HL-60/S4 treated with phorbol 12-myristate 13-acetate at 8.2 ng/mL for 4 days and 3 days (cell line): ENCODE results near the gene ATRNL1.

Experiments used
- in situ Hi-C: fragments of 300-500 bp; cut with MboI; formaldehyde crosslinking; loops from 2 replicates; pipeline ENCODE4 v1.15.0; 2022; ENCODE audit warnings: low sequenced_read_pairs

Gene ATRNL1

GRCh38 chr10:115867305-115867704 is 774.1 kb downstream of the ATRNL1 start:
- in situ Hi-C loops: no loop called here

GRCh38 chr10:115871855-115872254 is 778.7 kb downstream of the ATRNL1 start:
- in situ Hi-C loops: no loop called here

GRCh38 chr10:115875172-115875571 is 782.0 kb downstream of the ATRNL1 start:
- in situ Hi-C loops: no loop called here

DNA sequence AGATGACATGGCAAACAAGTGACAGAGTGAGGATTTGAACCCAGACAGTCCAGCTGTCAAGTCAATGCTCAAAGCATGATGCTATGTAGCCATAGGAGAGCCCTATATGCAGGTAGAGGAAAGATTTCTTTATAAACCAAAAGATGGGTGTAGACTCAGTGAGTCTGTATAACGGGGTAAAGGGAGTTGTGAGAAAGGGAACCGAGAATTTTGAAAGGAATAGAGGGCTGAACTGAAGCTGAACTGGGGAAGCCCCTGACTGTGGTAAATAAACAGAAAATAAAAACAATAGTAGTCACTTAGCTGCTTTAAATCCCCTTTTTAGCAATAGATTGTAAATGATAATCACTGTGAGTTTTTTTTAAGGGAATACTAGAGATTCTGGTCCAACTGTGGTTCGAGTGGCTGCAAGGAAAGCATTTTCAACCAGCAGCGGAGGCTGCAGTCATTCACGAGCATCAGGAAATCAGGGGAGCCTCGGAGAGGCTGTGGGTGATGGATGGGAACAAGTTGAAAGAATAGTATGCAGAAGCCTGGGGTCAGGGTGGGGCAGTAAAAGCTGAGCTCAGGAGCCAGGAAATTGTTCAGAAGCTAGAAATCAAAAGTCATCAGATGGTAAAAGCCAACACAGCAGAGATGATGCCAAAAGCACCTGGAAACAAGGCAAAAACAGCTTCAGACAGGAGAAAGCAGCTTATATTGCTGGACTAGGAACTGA is 786.4 kb downstream of the ATRNL1 start:
- in situ Hi-C loops: no loop called here

DNA sequence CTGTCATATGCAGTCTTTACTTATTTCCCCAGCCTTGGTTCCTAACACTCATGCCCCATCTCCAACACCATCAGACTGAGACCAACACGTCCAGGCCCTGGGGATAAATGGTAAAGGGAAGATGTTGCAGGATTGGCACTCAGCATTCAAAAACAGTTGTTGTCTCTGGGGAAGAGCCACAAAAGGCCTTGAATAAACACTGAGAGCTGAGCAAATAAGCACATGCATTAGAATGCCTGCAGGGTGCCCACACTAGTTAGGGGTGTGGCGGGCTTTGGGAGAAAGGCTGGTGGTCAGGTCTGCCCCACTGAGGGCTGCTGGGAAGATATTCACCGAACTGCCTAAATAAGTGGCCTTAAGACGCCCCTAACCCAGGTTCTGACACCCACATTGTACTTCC is 788.9 kb downstream of the ATRNL1 start:
- in situ Hi-C loops: no loop called here

DNA sequence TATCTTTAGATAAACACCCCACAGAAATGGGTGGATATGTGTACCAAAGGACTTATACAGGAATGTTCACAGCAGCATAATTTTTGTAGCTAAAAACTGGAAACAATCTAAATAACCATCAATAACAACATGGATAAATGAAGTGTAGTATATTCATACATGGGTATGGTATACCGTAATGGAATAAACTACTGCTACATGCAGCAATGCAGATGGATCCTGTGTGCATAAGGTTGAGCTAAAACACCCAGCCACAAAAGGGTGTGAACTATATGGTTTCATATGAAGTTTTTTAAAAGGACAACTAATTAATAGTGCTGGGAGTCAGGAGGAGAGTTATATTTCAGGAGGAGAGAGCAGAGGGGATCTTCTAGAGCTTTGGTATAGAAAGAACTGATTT is 790.2 kb downstream of the ATRNL1 start:
- in situ Hi-C loops: no loop called here

- in situ Hi-C loops: no loop called here
Observed at GRCh38 chr10:115884331-115884730, 791.2 kb downstream of the ATRNL1 start.

DNA sequence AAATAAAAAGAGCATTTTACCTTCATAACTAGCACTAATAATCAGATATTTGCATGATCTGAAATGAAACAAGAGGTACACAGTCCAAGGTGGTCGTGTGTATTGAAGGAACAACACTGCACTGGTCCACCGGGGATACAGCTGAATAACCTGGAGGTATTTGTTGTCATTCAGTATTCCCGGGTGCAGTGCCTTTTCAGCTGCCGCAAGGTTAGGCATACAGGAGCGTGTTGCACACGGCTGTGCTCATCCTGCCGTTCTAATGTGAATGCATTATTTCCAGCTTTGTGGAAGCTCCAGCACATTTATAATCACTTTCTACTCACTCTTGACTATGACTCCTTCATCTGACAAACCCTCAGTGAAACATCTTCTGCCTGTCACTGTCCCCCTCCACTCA is 802.0 kb downstream of the ATRNL1 start:
- in situ Hi-C loops: no loop called here

DNA sequence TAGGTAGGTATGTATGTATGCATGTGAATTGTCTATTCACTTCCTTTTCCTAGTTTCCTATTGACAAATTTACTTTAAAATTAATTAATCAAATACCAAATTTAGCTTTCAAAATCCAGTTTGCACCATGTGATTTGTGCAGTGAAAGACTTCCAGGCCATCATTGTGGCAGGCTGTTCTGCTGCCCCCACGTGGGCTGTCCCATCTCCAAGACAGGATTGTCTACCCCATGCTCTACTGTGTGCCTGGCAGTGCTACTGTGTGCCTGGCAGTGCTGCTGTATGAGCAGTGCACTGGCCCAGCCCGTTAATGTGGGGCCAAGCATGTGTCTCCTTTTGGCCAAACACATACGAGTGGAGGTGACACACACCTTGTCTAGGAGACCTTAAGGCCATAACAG is 805.1 kb downstream of the ATRNL1 start:
- in situ Hi-C loops: no loop called here

DNA sequence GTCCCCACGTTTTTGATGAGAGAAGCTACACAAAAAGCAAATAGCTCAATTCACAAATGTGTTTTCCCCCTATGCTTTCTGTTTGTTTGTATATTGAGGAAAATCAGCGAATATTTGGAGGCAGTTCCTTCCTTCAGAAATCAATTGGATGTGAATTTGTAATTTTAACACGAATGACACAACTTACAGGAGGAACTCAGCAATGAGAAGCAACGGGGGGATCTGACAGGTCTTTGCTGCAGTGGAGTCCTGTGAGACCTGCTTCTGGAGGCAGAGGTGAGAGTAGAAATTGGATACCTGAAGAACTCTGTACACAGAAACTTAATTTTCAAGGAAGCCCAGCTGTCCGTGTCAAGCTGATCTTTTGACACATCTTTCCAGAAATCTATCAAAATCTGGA is 809.4 kb downstream of the ATRNL1 start:
- in situ Hi-C loops: no loop called here

GRCh38 chr10:115903207-115903606 is 810.0 kb downstream of the ATRNL1 start:
- in situ Hi-C loops: no loop called here

DNA sequence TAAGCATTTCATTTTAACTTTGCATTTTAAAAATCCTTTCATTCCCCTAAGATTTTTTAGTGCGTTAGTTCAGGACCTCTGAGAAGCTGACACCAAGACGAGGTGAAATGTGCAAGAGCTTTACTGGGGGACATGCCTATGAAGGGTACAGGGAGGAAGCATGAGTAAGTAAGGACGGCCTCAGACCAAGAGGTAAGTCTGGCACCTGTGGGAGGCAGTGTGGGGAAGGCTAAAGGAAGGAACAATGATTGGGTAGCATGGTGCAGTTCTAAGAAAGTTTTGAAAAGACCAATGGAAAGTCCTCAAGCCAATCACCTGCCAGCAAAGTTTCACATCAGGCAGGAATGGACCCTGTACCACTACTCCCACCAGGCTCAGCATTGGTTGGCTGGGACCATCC is 810.7 kb downstream of the ATRNL1 start:
- in situ Hi-C loops: no loop called here

- in situ Hi-C loops: no loop called here
Observed at GRCh38 chr10:115909037-115909436, 815.9 kb downstream of the ATRNL1 start.

DNA sequence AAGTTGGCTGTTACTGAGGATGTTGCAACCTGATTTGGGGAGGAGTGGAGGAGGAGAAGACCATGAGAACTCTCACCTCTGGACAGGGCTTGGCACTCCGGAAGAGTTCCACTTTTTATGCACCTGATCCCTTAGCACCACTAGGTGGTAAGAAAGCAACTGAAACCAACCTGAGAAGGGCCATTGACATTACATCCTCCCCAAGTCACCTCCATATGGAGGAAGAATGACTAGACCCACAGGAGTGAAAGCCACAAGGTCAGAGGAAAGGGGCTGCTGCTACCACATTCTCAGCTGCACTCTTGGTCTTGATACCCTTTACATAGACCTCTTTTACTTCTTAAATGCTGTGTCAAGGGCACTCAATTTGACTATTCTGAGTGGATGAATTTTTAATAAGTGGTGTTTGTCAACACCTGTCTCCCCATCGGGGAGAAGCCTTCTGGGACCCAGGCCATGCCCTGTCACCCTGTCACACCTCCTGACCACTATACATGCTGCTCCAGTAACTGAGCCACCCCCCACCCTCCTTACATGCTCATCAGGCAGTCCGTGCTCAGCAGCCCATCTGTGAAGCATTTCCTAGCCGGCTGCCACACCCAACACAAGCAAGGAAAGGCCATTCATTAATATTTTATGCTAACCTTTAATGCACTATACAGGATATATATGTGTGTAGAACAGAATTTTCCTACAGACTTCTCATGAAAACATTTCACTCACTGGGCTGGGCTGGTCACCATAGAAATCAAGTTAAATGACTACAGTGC is 817.0 kb downstream of the ATRNL1 start:
- in situ Hi-C loops: no loop called here

GRCh38 chr10:115914475-115914874 is 821.3 kb downstream of the ATRNL1 start:
- in situ Hi-C loops: no loop called here

GRCh38 chr10:115915429-115915828 is 822.3 kb downstream of the ATRNL1 start:
- in situ Hi-C loops: no loop called here

DNA sequence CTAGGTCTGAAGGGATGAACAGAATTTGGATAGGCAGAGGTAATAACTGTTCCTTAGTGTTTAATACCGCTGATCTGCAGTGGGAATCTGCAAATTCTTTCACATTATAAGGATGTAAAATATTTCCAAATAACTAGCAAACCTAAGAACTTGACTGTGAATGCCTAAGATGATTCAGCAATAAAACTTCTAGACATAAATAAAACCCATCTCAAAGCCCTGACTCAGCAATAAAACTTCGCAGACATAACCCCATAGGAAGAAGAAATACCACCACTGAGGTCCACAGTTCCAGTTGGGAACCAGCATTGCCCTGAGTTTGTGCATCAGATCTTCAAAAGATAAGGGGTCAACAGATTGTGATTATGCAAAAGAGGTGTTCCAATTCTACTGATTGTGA is 825.6 kb downstream of the ATRNL1 start:
- in situ Hi-C loops: no loop called here

DNA sequence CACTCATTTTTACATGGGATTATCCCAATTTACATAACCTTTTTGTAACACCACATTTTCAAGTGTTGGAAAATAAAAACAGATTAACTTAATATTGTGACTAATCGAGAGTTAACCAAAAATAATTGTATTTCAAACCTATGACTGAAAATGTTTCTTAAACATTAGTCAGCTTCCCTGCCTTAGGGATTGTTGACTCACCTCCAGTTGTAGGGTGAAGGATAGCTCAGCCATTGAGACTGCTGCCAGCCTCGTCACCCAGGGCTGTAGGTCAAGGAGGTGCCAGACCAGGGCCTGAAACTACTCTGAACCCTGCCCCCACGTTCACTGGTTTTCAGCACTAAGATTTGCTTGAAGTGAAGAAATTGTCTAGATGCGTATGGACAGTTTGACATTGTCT is 828.6 kb downstream of the ATRNL1 start:
- in situ Hi-C loops: no loop called here

- in situ Hi-C loops: no loop called here
Observed at GRCh38 chr10:115931309-115931708, 838.1 kb downstream of the ATRNL1 start.

- in situ Hi-C loops: no loop called here
Observed at GRCh38 chr10:115932099-115932498, 838.9 kb downstream of the ATRNL1 start.

GRCh38 chr10:115933098-115933497 is 839.9 kb downstream of the ATRNL1 start:
- in situ Hi-C loops: no loop called here

DNA sequence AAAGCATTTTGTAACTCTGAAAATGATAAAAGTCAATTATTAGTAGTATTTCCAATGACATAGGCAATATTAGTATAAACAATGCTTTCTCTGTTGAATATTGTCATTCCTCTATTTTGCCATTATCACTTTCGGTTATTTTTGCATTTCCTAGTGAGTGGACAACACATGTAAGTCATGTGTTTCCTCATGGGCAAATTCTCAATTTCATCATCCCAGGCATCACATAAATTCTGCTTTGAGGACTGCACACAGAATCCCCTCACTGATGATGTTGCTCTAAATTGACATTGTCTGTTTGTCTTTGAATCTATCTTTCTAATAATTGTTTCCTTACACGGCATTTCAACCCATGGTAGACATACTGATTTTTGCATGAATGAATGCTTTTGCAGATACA is 842.6 kb downstream of the ATRNL1 start:
- in situ Hi-C loops: no loop called here
